CD4-positive, alpha-beta memory T cell (primary cell): ENCODE measurements around the gene APMAP. TPM values are rescaled to one million over a fixed set of nuclear protein-coding genes. Genes with fewer than 3 reads are reported as not detected.

ENCODE experiments used
- CTCF ChIA-PET: fragments of 350-600 bp; sonication (Branson Sonifier 250); formaldehyde crosslinking; loops from one replicate; lab custom pipeline; 2021; ENCODE audit warnings: inconsistent platforms; ENCODE audit not compliant: partially characterized antibody; lab: Charles Lee
- POLR2A ChIA-PET: fragments of 350-600 bp; sonication (Branson Sonifier 250); formaldehyde crosslinking; loops from one replicate; lab custom pipeline; 2021; ENCODE audit not compliant: partially characterized antibody; lab: Charles Lee
- DNase-seq, 5 donors: peaks; one replicate each; pipeline versions ENCODE4 v3.0.0 to v3.0.0-alpha.2; 2020 to 2022; ENCODE audit warnings: mixed read lengths in 1 of 5
- H3K27ac ChIP-seq: one replicate; pipeline ENCODE4 v1.7.0; 2013; ENCODE audit warnings: low read depth, low read length
- H3K27me3 ChIP-seq: 2 replicates; pipeline ENCODE4 v1.7.0; 2013; ENCODE audit warnings: mild to moderate bottlenecking, low read length, moderate library complexity; ENCODE audit not compliant: insufficient read depth
- H3K36me3 ChIP-seq: 2 replicates; pipeline ENCODE4 v1.7.0; 2013; ENCODE audit warnings: mild to moderate bottlenecking, low read length, moderate library complexity; ENCODE audit not compliant: insufficient read depth
- H3K4me1 ChIP-seq: 2 replicates; pipeline ENCODE4 v1.7.0; 2013; ENCODE audit warnings: mild to moderate bottlenecking, low read length, moderate library complexity; ENCODE audit not compliant: insufficient read depth
- H3K4me3 ChIP-seq, 2 donors: one replicate each; pipeline ENCODE4 v1.7.0; 2013; ENCODE audit warnings: low read length in 2 of 2, mild to moderate bottlenecking in 1 of 2
- H3K9me3 ChIP-seq, 2 donors: one replicate each; pipeline ENCODE4 v1.7.0; 2013; ENCODE audit warnings: low read length in 2 of 2, control low read depth in 1 of 2; ENCODE audit not compliant: control insufficient read depth in 1 of 2
- H3K27ac Mint-ChIP-seq, 7 donors: one replicate each; pipeline ENCODE4 v1.8.0; 2020 to 2021; ENCODE audit warnings: mixed read lengths in 7 of 7, mild to moderate bottlenecking in 6 of 7, inconsistent platforms in 3 of 7, moderate library complexity in 3 of 7
- H3K27me3 Mint-ChIP-seq, 2 donors: one replicate each; pipeline ENCODE4 v1.8.0; 2020 to 2021; ENCODE audit warnings: mixed read lengths in 2 of 2
- H3K36me3 Mint-ChIP-seq, 2 donors: one replicate each; pipeline ENCODE4 v1.8.0; 2020 to 2021; ENCODE audit warnings: mixed read lengths in 2 of 2, inconsistent platforms in 1 of 2, mild to moderate bottlenecking in 1 of 2
- H3K4me1 Mint-ChIP-seq, 4 donors: one replicate each; pipeline ENCODE4 v1.8.0; 2020 to 2021; ENCODE audit warnings: mixed read lengths in 4 of 4, mild to moderate bottlenecking in 1 of 4
- H3K4me3 Mint-ChIP-seq, 8 donors: one replicate each; pipeline ENCODE4 v1.8.0; 2020 to 2021; ENCODE audit warnings: mixed read lengths in 8 of 8, mild to moderate bottlenecking in 7 of 8, moderate library complexity in 6 of 8, inconsistent platforms in 3 of 8
- H3K9me3 Mint-ChIP-seq, 8 donors: one replicate each; pipeline ENCODE4 v1.8.0; 2020 to 2021; ENCODE audit warnings: mixed read lengths in 8 of 8, mild to moderate bottlenecking in 5 of 8, inconsistent platforms in 3 of 8, moderate library complexity in 1 of 8
- intact Hi-C: fragments of 100-400 bp; cut with micrococcal nuclease; formaldehyde crosslinking; loops from one replicate; pipeline ENCODE4 v1.15.1; 2023
- polyA plus RNA-seq, 2 donors: library from polyadenylated mRNA; unstranded; fragments of 300-500 nt; fragmentation: Illumina TruSeq; gene quantifications; one replicate each; pipeline ENCODE4 v1.2.3, GENCODE V29; 2021
- total RNA-seq, 2 experiments: library from RNA; stranded (reverse); gene quantifications; one replicate each; pipeline ENCODE4 v1.2.3, GENCODE V29; 2021

Gene APMAP, protein sequence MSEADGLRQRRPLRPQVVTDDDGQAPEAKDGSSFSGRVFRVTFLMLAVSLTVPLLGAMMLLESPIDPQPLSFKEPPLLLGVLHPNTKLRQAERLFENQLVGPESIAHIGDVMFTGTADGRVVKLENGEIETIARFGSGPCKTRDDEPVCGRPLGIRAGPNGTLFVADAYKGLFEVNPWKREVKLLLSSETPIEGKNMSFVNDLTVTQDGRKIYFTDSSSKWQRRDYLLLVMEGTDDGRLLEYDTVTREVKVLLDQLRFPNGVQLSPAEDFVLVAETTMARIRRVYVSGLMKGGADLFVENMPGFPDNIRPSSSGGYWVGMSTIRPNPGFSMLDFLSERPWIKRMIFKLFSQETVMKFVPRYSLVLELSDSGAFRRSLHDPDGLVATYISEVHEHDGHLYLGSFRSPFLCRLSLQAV
- total RNA-seq = 10 to 100 TPM; 48.4 to 50.0 TPM
- 100 to 1,000 TPM in 1 of 2 donors, 10 to 100 TPM in 1; 70.7 to 130 TPM for polyA plus RNA-seq

GRCh38 chr20:24992487-24993205 is at the start of gene APMAP:
TSS of gene APMAP (minus strand) at chr20:24992751. CDS start at chr20:24992688, 63 bp downstream.
- no peaks in the 10 kb centered on the region for H3K27me3 ChIP-seq
- intact Hi-C loops = loop anchor here (1.0 to 10.0 kb wide), 9 partner anchors 43 to 1640 kb away; partner anchors contain the start of genes ABHD12, ACSS1, CST7 and ENTPD6
- no peaks in the 10 kb centered on the region for H3K9me3 ChIP-seq
- ChIA-PET CTCF (interaction anchor here (1.2 to 10.2 kb wide), 8 partner anchors 16 to 187 kb away, joined by 3 to 260 read pairs (median 6); partner anchors contain the start of gene ACSS1), POLR2A (interaction anchor here (0.6 to 5.7 kb wide), 14 partner anchors 12 to 1634 kb away, joined by 3 to 60 read pairs (median 3); partner anchors contain the start of genes ABHD12, ACSS1, CST7 and ENTPD6)
- Mint-ChIP-seq H3K36me3 (peaks cover 5 to 13% of the 10 kb centered on the region in 2 donors), H3K4me1 (peaks cover 36 to 72% (median 54%) of the 10 kb centered on the region in 4 donors), H3K4me3 (peak within 1 kb of the TSS; percentile 93 to 98 (median 95)), H3K27me3 (no peaks in the 10 kb centered on the region), H3K9me3 (peaks cover 0 to 2% (median 0%) of the 10 kb centered on the region in 8 donors), H3K27ac (peak within 1 kb of the TSS; percentile 95 to 99 (median 97))
- H3K4me3 ChIP-seq = peak within 1 kb of the TSS; percentile 55 to 93
- peaks cover 49% of the 10 kb centered on the region for H3K4me1 ChIP-seq
- peak; percentile 94 to 97 (median 94) for DNase-seq
- no peaks in the 10 kb centered on the region for H3K36me3 ChIP-seq
- peak within 1 kb of the TSS; percentile 96 for H3K27ac ChIP-seq

- POLR2A ChIA-PET = interaction anchor here (2.4 kb wide), 1 partner anchor 16 kb away, joined by 17 read pairs; the partner anchor contains the start of gene ACSS1
Measured at GRCh38 chr20:25041813-25042530, 49.4 kb upstream of the APMAP start.

GRCh38 chr20:25040438-25040831 is 47.9 kb upstream of the APMAP start:
- intact Hi-C loops = no loop called here
- Mint-ChIP-seq H3K27me3 (no peaks in the 10 kb centered on the region), H3K4me3 (peak overlapping the region in 2 of 8 donors; percentile 12 to 50)

More at GRCh38 chr20:25041813-25042530, 49.4 kb upstream of the APMAP start:
- peak overlapping the region; percentile 51 for H3K27ac ChIP-seq
- H3K4me1 ChIP-seq = peaks cover 56% of the 10 kb centered on the region
- no peak overlapping the region for H3K4me3 ChIP-seq
- H3K27me3 ChIP-seq = no peaks in the 10 kb centered on the region
- DNase-seq = no peak
- no peaks in the 10 kb centered on the region for H3K9me3 Mint-ChIP-seq
- no peaks in the 10 kb centered on the region for H3K36me3 ChIP-seq
- intact Hi-C loops = loop anchor here (2.0 kb wide), 1 partner anchor 17 kb away; the partner anchor contains the start of gene ACSS1
- CTCF ChIA-PET = interaction anchor here (0.7 to 3.3 kb wide), 2 partner anchors 48 to 319 kb away, joined by 3 to 11 read pairs; no protein-coding TSS in a partner anchor
- no peaks in the 10 kb centered on the region for H3K9me3 ChIP-seq
- peak overlapping the region; percentile 70 to 97 (median 94) for H3K27ac Mint-ChIP-seq
- peaks cover 20 to 62% (median 49%) of the 10 kb centered on the region in 4 donors for H3K4me1 Mint-ChIP-seq
- H3K36me3 Mint-ChIP-seq = peaks cover under 1 to 12% of the 10 kb centered on the region in 2 donors
- H3K27me3 Mint-ChIP-seq = no peaks in the 10 kb centered on the region
- peak overlapping the region in 3 of 8 donors; percentile 27 to 49 (median 47) for H3K4me3 Mint-ChIP-seq

DNA sequence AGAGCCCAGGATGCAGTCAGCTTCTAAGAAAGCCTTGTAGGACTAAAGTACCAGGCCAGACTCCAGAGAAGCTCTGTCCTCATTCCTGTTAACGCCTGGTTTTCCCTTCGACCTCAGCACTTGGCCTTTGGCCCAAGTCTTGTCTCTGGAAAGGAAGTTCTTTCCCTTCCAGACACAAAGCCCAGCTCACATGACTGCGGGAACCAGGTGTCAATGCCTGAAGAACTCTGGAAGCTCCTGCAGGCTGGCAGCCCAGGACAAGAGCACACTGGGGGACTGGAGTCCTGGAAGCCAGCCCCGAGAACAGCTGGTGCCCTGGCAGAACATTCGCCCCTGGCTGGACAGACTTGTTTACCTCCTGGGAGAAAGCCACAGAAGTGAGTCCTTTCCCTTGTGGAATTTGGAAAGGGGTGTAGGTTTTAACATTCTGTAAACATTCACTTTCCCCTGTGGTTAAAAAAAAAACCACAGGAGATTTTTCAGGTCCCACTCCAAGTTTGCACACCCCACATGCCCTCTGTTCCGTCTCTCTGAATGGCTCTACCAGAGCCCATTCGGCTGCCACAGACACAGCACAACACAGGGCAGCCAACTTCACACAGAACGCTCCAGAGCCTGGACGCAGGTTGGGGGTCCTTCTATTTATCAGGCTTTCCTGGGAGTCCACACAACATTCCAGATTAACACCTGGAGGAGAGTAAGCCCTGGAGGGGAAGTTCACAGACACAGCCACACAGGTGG is 47.3 kb upstream of the APMAP start:
- Mint-ChIP-seq H3K36me3 (peaks cover 0 to 2% of the 10 kb centered on the region in 2 donors), H3K27ac (peak overlapping the region; percentile 37 to 87 (median 78)), H3K27me3 (no peaks in the 10 kb centered on the region), H3K4me1 (peaks cover 34 to 80% (median 63%) of the 10 kb centered on the region in 4 donors), H3K9me3 (no peaks in the 10 kb centered on the region), H3K4me3 (peak overlapping the region in 2 of 8 donors; percentile 29 to 50)
- no peaks in the 10 kb centered on the region for H3K27me3 ChIP-seq
- POLR2A ChIA-PET = interaction anchor here (1.0 to 1.5 kb wide), 2 partner anchors 19 to 156 kb away, joined by 3 to 4 read pairs; partner anchors contain the start of genes ACSS1 and ENTPD6
- H3K4me1 ChIP-seq = peaks cover 71% of the 10 kb centered on the region
- no peak overlapping the region for H3K4me3 ChIP-seq
- no peaks in the 10 kb centered on the region for H3K9me3 ChIP-seq
- H3K27ac ChIP-seq = peak overlapping the region; percentile 15
- intact Hi-C loops = no loop called here
- no peak for DNase-seq
- H3K36me3 ChIP-seq = no peaks in the 10 kb centered on the region
- CTCF ChIA-PET = interaction anchor here (0.6 kb wide), 1 partner anchor 25 kb away, joined by 3 read pairs; no protein-coding TSS in a partner anchor

More at GRCh38 chr20:25040438-25040831, 47.9 kb upstream of the APMAP start:
- Mint-ChIP-seq H3K36me3 (peaks cover 0 to 2% of the 10 kb centered on the region in 2 donors), H3K27ac (peak overlapping the region; percentile 57 to 87 (median 80)), H3K9me3 (no peaks in the 10 kb centered on the region), H3K4me1 (peaks cover 34 to 77% (median 62%) of the 10 kb centered on the region in 4 donors)
- H3K4me3 ChIP-seq = no peak overlapping the region
- peaks cover 71% of the 10 kb centered on the region for H3K4me1 ChIP-seq
- H3K27me3 ChIP-seq = no peaks in the 10 kb centered on the region
- H3K36me3 ChIP-seq = no peaks in the 10 kb centered on the region
- no peaks in the 10 kb centered on the region for H3K9me3 ChIP-seq
- no peak overlapping the region for H3K27ac ChIP-seq
- ChIA-PET CTCF (no interaction called here), POLR2A (no interaction called here)
- DNase-seq = no peak

DNA sequence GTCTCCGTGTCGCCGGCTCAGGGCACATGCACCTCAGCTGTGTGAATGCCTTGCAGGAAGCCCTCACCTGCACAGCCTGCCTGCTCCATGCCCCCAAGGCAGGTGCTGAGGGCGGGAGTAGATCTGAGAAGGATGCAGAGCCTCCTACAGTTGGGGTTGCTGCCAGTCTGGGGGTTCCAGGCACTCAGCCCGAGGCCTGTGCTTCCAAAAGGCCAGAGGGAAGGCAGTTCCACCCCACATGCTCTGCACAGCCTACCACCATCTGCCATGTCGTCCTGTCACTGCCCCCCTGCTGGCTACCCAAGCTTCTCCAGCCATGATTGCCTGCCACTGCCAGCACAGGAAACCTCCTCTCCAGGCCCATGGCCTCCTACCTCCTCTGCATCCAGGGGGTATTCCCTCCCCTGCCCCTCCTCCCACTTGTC is 46.1 kb upstream of the APMAP start:
- peaks cover 70% of the 10 kb centered on the region for H3K4me1 ChIP-seq
- Mint-ChIP-seq H3K36me3 (peaks cover 0 to 2% of the 10 kb centered on the region in 2 donors), H3K9me3 (no peaks in the 10 kb centered on the region), H3K27me3 (no peaks in the 10 kb centered on the region), H3K27ac (peak overlapping the region; percentile 52 to 82 (median 65)), H3K4me1 (peaks cover 35 to 88% (median 60%) of the 10 kb centered on the region in 4 donors), H3K4me3 (no peak overlapping the region)
- DNase-seq = no peak
- no peak overlapping the region for H3K27ac ChIP-seq
- ChIA-PET CTCF (interaction anchor here (0.8 to 0.9 kb wide), 2 partner anchors 44 to 45 kb away, joined by 3 read pairs; no protein-coding TSS in a partner anchor), POLR2A (interaction anchor here (1.5 kb wide), 1 partner anchor 20 kb away, joined by 4 read pairs; the partner anchor contains the start of gene ACSS1)
- H3K4me3 ChIP-seq = no peak overlapping the region
- H3K27me3 ChIP-seq = no peaks in the 10 kb centered on the region
- H3K36me3 ChIP-seq = no peaks in the 10 kb centered on the region
- no peaks in the 10 kb centered on the region for H3K9me3 ChIP-seq
- intact Hi-C loops = no loop called here

DNA sequence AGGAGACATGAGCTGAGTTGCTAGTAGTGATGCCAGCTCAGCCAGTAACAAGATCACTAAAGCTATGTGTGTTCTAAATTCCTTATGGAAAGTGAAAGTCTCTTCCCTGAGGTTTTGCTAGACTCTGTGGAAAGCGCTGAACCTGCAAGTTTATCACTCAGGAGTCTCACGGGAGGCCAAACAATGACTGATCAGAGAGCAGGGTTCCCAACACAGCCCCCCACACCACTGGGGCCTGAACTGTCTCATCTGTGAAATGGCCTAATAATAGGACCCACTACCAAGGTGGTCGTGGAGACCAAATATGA is 45.5 kb upstream of the APMAP start:
- Mint-ChIP-seq H3K9me3 (no peaks in the 10 kb centered on the region), H3K4me3 (peak overlapping the region in 1 of 8 donors; percentile 15), H3K27ac (peak overlapping the region; percentile 29 to 83 (median 78)), H3K4me1 (peaks cover 34 to 85% (median 57%) of the 10 kb centered on the region in 4 donors), H3K36me3 (no peaks in the 10 kb centered on the region), H3K27me3 (no peaks in the 10 kb centered on the region)
- ChIA-PET CTCF (interaction anchor here (0.8 kb wide), 1 partner anchor 45 kb away, joined by 3 read pairs; no protein-coding TSS in a partner anchor), POLR2A (interaction anchor here (1.5 kb wide), 1 partner anchor 20 kb away, joined by 4 read pairs; the partner anchor contains the start of gene ACSS1)
- H3K4me1 ChIP-seq = peaks cover 65% of the 10 kb centered on the region
- no peaks in the 10 kb centered on the region for H3K36me3 ChIP-seq
- no peak overlapping the region for H3K27ac ChIP-seq
- no peak for DNase-seq
- H3K9me3 ChIP-seq = no peaks in the 10 kb centered on the region
- H3K4me3 ChIP-seq = no peak overlapping the region
- intact Hi-C loops = no loop called here
- H3K27me3 ChIP-seq = no peaks in the 10 kb centered on the region
